H1 (cell line): ENCODE results near the gene DCBLD2.

Experiments
- HDAC6 ChIP-seq: IDR thresholded peaks from one replicate; pipeline ENCODE4 v1.7.1; 2012; ENCODE audit warnings: low read depth, mild to moderate bottlenecking, inconsistent platforms, low read length, moderate library complexity
- USF2 ChIP-seq: IDR thresholded peaks from 2 replicates; pipeline ENCODE4 v1.6.1; 2011; ENCODE audit warnings: low read length, improper control_type of control experiment

GRCh38 chr3:98912448-98912847 lies 11.0 kb upstream of the DCBLD2 start:
- TF ChIP-seq USF2 = no peak
- TF ChIP-seq HDAC6 = no peak
